NCI-H748 (cell line): Measurements from ENCODE around the gene HOXA13.

Experiments
- DNase-seq: peaks from one replicate; lab custom pipeline; 2025; ENCODE audit not compliant: unreplicated experiment; lab: John Stamatoyannopoulos, UW

Gene HOXA13

GRCh38 chr7:27160546-27161213 lies 39.2 kb downstream of the HOXA13 start:
- peak; percentile 85 for DNase-seq

- DNase-seq, result peak; percentile 19
These were observed 39.7 kb downstream of the HOXA13 start for GRCh38 chr7:27160145-27160545.

- DNase-seq, result no peak
These were observed 40.4 kb downstream of the HOXA13 start for GRCh38 chr7:27159266-27160144.

GRCh38 chr7:27158436-27159265 lies 41.2 kb downstream of the HOXA13 start:
- no peak for DNase-seq

GRCh38 chr7:27157702-27158431 lies 42.0 kb downstream of the HOXA13 start:
- DNase-seq, result no peak

- no peak for DNase-seq
These were observed 42.8 kb downstream of the HOXA13 start for GRCh38 chr7:27156916-27157701.

- DNase-seq, result no peak
These were observed 43.4 kb downstream of the HOXA13 start, which contains the start of gene HOXA7 for GRCh38 chr7:27156508-27156898. Gene HOXA7 (minus strand): TSS chr7:27156675. CDS start chr7:27156545, 130 bp downstream.

- DNase-seq, result no peak
These were observed 43.9 kb downstream of the HOXA13 start for GRCh38 chr7:27155816-27156507.

- no peak for DNase-seq
These were observed 44.7 kb downstream of the HOXA13 start for GRCh38 chr7:27154901-27155815.

GRCh38 chr7:27154369-27154768 lies 45.5 kb downstream of the HOXA13 start:
- no peak for DNase-seq

GRCh38 chr7:27153526-27153925 lies 46.4 kb downstream of the HOXA13 start:
- no peak for DNase-seq

GRCh38 chr7:27152816-27153442 lies 47.0 kb downstream of the HOXA13 start:
- DNase-seq, result no peak

GRCh38 chr7:27151931-27152815 lies 47.7 kb downstream of the HOXA13 start, which contains the start of gene HOXA3:
Gene HOXA3 (minus strand): TSS chr7:27152583. CDS start chr7:27110640, 41,943 bp downstream.
- DNase-seq, result peak; percentile 50

GRCh38 chr7:27151341-27151930 lies 48.5 kb downstream of the HOXA13 start:
- DNase-seq, result no peak

GRCh38 chr7:27150568-27151340 lies 49.1 kb downstream of the HOXA13 start:
- peak; percentile 89 for DNase-seq
